Smooth muscle cell (in vitro differentiated cells): ENCODE measurements around the gene PLCL1. TPM values are rescaled to one million over a fixed set of nuclear protein-coding genes. Genes with fewer than 3 reads are reported as not detected.

Experiments
- DNase-seq: peaks from one replicate; lab custom pipeline; 2025; ENCODE audit not compliant: unreplicated experiment; lab: John Stamatoyannopoulos, UW
- H2AFZ ChIP-seq: fragments of 200-600 bp; sonication (generic); 2 replicates; pipeline ENCODE4 v1.6.0; 2016; ENCODE audit warnings: antibody characterized with exemption, low read depth, mild to moderate bottlenecking
- H3F3A ChIP-seq: fragments of 200-600 bp; sonication (generic); 2 replicates; pipeline ENCODE4 v1.6.0; 2017; ENCODE audit warnings: antibody characterized with exemption, low read depth
- H3K27ac ChIP-seq: fragments of 200-600 bp; sonication (generic); 2 replicates; pipeline ENCODE4 v1.5.1; 2016; ENCODE audit warnings: low read depth, mild to moderate bottlenecking
- H3K27me3 ChIP-seq: fragments of 200-600 bp; sonication (generic); 2 replicates; pipeline ENCODE4 v1.6.1; 2016; ENCODE audit warnings: low read depth, mild to moderate bottlenecking
- H3K36me3 ChIP-seq: fragments of 200-600 bp; sonication (generic); 2 replicates; pipeline ENCODE4 v1.5.1; 2016; ENCODE audit warnings: low read depth
- H3K4me1 ChIP-seq: fragments of 200-600 bp; sonication (generic); 2 replicates; pipeline ENCODE4 v1.5.1; 2016; ENCODE audit warnings: low read depth
- H3K4me2 ChIP-seq: fragments of 200-600 bp; sonication (generic); 2 replicates; pipeline ENCODE4 v1.6.0; 2016; ENCODE audit warnings: mild to moderate bottlenecking
- H3K4me3 ChIP-seq: fragments of 200-600 bp; sonication (generic); 2 replicates; pipeline ENCODE4 v1.5.1; 2016; ENCODE audit warnings: mild to moderate bottlenecking
- H3K79me2 ChIP-seq: fragments of 200-600 bp; sonication (generic); 2 replicates; pipeline ENCODE4 v1.6.0; 2016; ENCODE audit warnings: low read depth, mild to moderate bottlenecking
- H3K9ac ChIP-seq: fragments of 200-600 bp; sonication (generic); 2 replicates; pipeline ENCODE4 v1.6.0; 2016; ENCODE audit warnings: low read depth
- H3K9me3 ChIP-seq: fragments of 200-600 bp; sonication (generic); replicated peaks from 2 replicates; pipeline ENCODE4 v1.5.1; 2016; ENCODE audit warnings: low read depth
- H4K20me1 ChIP-seq: fragments of 200-600 bp; sonication (generic); 2 replicates; pipeline ENCODE4 v1.6.0; 2016; ENCODE audit warnings: low read depth
- CTCF ChIP-seq: fragments of 200-600 bp; sonication (generic); IDR thresholded peaks from 2 replicates; pipeline ENCODE4 v1.5.1; 2017; ENCODE audit warnings: borderline replicate concordance, mild to moderate bottlenecking, antibody characterized with exemption; ENCODE audit not compliant: insufficient read depth, poor library complexity, severe bottlenecking
- whole genome bisulfite sequencing: methylation state at CpG from one replicate; pipeline ENCODE4 v1.1.7; 2016; ENCODE audit warnings: low lambda C conversion rate; 5-methylcytosine and 5-hydroxymethylcytosine counted together
- polyA plus RNA-seq: library from polyadenylated mRNA; unstranded; fragments of >200 nt; fragmentation: Nextera tagmentation; extraction: Ambion mirVana; gene quantifications from 2 replicates; pipeline ENCODE4 v1.2.1, GENCODE V29; 2016
- total RNA-seq: library from RNA; depleted of rRNA; stranded (reverse); fragments of >200 nt; gene quantifications from 2 replicates; pipeline ENCODE4 v1.2.3, GENCODE V29; 2014

PLCL1 gene
- total and polyA plus RNA-seq, 2 experiments from 2014 or later: 0.87 to 1.3 TPM

DNA sequence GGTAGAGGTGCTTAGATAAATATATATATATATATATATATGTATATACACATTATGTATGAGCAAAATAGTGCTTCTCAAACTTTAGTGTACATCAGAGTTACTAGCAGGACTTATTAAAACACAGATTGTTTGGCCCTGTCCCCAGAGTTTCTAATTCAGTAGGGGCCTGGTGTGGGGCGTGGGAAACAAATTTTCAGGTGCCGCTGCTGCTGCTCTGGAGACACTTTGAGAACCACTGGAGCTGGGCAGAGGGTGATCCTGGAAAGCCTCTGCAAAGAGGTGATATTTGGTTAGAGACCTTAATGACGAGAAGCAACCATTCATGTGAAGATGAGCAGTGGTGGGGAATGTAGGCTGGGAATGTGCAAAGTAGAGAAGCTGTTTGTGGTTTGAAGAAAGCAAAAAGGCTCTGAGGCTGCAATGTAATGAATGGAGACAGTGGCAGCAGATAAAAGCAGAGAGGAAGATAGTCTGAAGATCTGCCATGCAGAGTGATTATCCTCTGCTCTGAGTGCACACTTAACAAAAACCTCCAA, 142.9 kb downstream of the PLCL1 start:
- no peaks in the 10 kb centered on the region for H4K20me1 ChIP-seq
- peaks cover 6% of the 10 kb centered on the region for H3K4me1 ChIP-seq
- H3K27me3 ChIP-seq: no peaks in the 10 kb centered on the region
- H3K79me2 ChIP-seq: no peaks in the 10 kb centered on the region
- no peaks in the 10 kb centered on the region for H3F3A ChIP-seq
- no peaks in the 10 kb centered on the region for H3K36me3 ChIP-seq
- no peak overlapping the region for H3K27ac ChIP-seq
- no peak overlapping the region for H3K9ac ChIP-seq
- no peak overlapping the region for H3K4me2 ChIP-seq
- H3K9me3 ChIP-seq: no peaks in the 10 kb centered on the region
- no peak for DNase-seq
- H2AFZ ChIP-seq: no peak overlapping the region
- no peak for TF ChIP-seq CTCF
- WGBS: 60% methylated on average over 3 of the region's 3 CpGs
- H3K4me3 ChIP-seq: no peak overlapping the region

DNA sequence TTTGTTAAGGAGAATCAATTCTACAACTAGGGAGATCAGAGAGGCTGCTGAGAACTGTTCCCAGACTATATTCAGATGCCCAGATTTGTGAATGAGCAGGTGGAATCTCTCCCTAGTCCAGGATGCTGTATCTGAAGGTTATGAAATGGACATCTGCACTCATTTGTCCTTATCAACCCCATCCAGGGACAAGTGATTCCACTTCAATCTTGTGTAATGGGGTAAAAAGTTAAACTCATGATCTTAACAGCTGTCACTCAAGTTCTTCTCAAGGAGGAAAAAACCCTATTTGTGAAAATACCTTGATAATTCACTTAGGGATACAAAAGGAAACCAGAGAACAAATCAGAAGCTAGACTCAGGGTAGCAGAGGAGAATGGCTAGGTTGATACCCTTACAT, 144.8 kb downstream of the PLCL1 start:
- no peak for TF ChIP-seq CTCF
- Histone ChIP-seq H3K4me2 (no peak overlapping the region), H3K79me2 (no peaks in the 10 kb centered on the region), H3K27ac (no peak overlapping the region), H2AFZ (no peak overlapping the region), H3K27me3 (no peaks in the 10 kb centered on the region), H4K20me1 (no peaks in the 10 kb centered on the region), H3K4me1 (peaks cover 6% of the 10 kb centered on the region), H3K9ac (no peak overlapping the region), H3K36me3 (no peaks in the 10 kb centered on the region), H3F3A (no peaks in the 10 kb centered on the region), H3K4me3 (no peak overlapping the region), H3K9me3 (no peaks in the 10 kb centered on the region)
- no peak for DNase-seq

- WGBS: 92% methylated on average over 3 of the region's 3 CpGs
- H3K79me2 ChIP-seq: no peaks in the 10 kb centered on the region
- DNase-seq: no peak
- no peaks in the 10 kb centered on the region for H3K27me3 ChIP-seq
- H3K27ac ChIP-seq: no peak overlapping the region
- no peak for TF ChIP-seq CTCF
- H3K4me3 ChIP-seq: no peak overlapping the region
- H3K4me2 ChIP-seq: no peak overlapping the region
- H3K9ac ChIP-seq: no peak overlapping the region
- no peaks in the 10 kb centered on the region for H3F3A ChIP-seq
- no peaks in the 10 kb centered on the region for H3K9me3 ChIP-seq
- H3K4me1 ChIP-seq: peaks cover 6% of the 10 kb centered on the region
- H3K36me3 ChIP-seq: no peaks in the 10 kb centered on the region
- no peak overlapping the region for H2AFZ ChIP-seq
- H4K20me1 ChIP-seq: no peaks in the 10 kb centered on the region
Observed at GRCh38 chr2:197950006-197950405, 145.6 kb downstream of the PLCL1 start.

- H4K20me1 ChIP-seq: no peaks in the 10 kb centered on the region
- H3K9me3 ChIP-seq: no peaks in the 10 kb centered on the region
- peaks cover 6% of the 10 kb centered on the region for H3K4me1 ChIP-seq
- H3K9ac ChIP-seq: no peak overlapping the region
- 93% methylated on average over 1 of the region's 1 CpG for WGBS
- no peak overlapping the region for H3K4me3 ChIP-seq
- H3K79me2 ChIP-seq: no peaks in the 10 kb centered on the region
- no peak overlapping the region for H3K4me2 ChIP-seq
- H3K36me3 ChIP-seq: no peaks in the 10 kb centered on the region
- DNase-seq: no peak
- H3F3A ChIP-seq: no peaks in the 10 kb centered on the region
- TF ChIP-seq CTCF: no peak
- no peaks in the 10 kb centered on the region for H3K27me3 ChIP-seq
- H2AFZ ChIP-seq: no peak overlapping the region
- no peak overlapping the region for H3K27ac ChIP-seq
Observed at GRCh38 chr2:197950724-197951123, 146.3 kb downstream of the PLCL1 start.
